Stomach (tissue), 9 donors: ENCODE measurements around the gene TSPO2. TPM values are rescaled to one million over a fixed set of nuclear protein-coding genes. Genes with fewer than 3 reads are reported as not detected.
A peak's percentile ranks its signal among the peaks of the same experiment; 100 is the strongest.

Experiments used
- DNase-seq, 2 donors: peaks; one replicate each; pipeline versions ENCODE4 v3.0.0 to v3.0.0-alpha.2; 2013 to 2019
- H3K27ac ChIP-seq, 5 donors: fragments of 200-600 bp in 4 of 5; sonication (generic) in 4 of 5; one replicate each; pipeline ENCODE4 v1.5.1; 2013 to 2019; ENCODE audit warnings: mild to moderate bottlenecking in 1 of 5, moderate library complexity in 1 of 5
- H3K27me3 ChIP-seq, 3 donors: fragments of 200-600 bp; sonication (generic); one replicate each; pipeline ENCODE4 v1.5.1; 2017 to 2019; ENCODE audit warnings: mixed run types in 1 of 3
- H3K36me3 ChIP-seq, 4 donors: fragments of 200-600 bp; sonication (generic); 1 replicate in 3 of 4; 2 replicates in 1 of 4; pipeline ENCODE4 v1.5.1; 2016 to 2019
- H3K4me1 ChIP-seq, 4 donors: fragments of 200-600 bp; sonication (generic); one replicate each; pipeline ENCODE4 v1.5.1; 2016 to 2019
- H3K4me3 ChIP-seq, 4 donors: fragments of 200-600 bp; sonication (generic) in 3 of 4; one replicate each; pipeline ENCODE4 v1.5.1; 2016 to 2019; ENCODE audit warnings: mild to moderate bottlenecking in 1 of 4
- H3K9me3 ChIP-seq, 4 donors: fragments of 200-600 bp; sonication (generic); one replicate each; pipeline ENCODE4 v1.5.1; 2016 to 2019
- EP300 ChIP-seq: sonication (generic); formaldehyde crosslinking; IDR thresholded peaks from one replicate; pipeline ENCODE4 v1.6.1; 2017; ENCODE audit warnings: antibody characterized with exemption
- POLR2A ChIP-seq, 4 donors: fragments of 450-650 bp; IDR thresholded peaks; one replicate each; pipeline ENCODE4 v1.6.1; 2016; ENCODE audit warnings: antibody characterized with exemption in 4 of 4, control low read depth in 2 of 4, mild to moderate bottlenecking in 1 of 4, moderate library complexity in 1 of 4
- POLR2AphosphoS5 ChIP-seq, 3 donors: sonication (generic); formaldehyde crosslinking; IDR thresholded peaks; one replicate each; pipeline ENCODE4 v1.6.1; 2016; ENCODE audit warnings: antibody characterized with exemption in 3 of 3
- WGBS, 5 donors: extraction: QIAGEN DNeasy Blood & Tissue Kit in 3 of 5; methylation state at CpG; one replicate each; pipeline versions ENCODE4 v1.1.5 to v1.1.7; 2013 to 2018; 5-methylcytosine and 5-hydroxymethylcytosine counted together
- intact Hi-C: fragments of 100-400 bp; cut with DNase I; formaldehyde crosslinking; loops from one replicate; pipeline ENCODE4 v1.15.1; 2023; ENCODE audit warnings: low total_unique reads
- polyA plus RNA-seq, 3 donors: library from polyadenylated mRNA; stranded (reverse); fragments of 200-250 nt; gene quantifications; one replicate each; pipeline ENCODE4 v1.2.3, GENCODE V29; 2013
- total RNA-seq, 5 donors: library from RNA; depleted of rRNA; stranded (reverse); fragments of >200 nt; gene quantifications; one replicate each; pipeline versions ENCODE4 v1.1.0 to v1.2.3, GENCODE V29; 2014 to 2016
- TF ChIP-seq, protein P1 (sequence below), 7 experiments: fragments of 450-650 bp in 4 of 7; fragments of 200-600 bp in 3 of 7; sonication (generic) in 3 of 7; IDR thresholded peaks; one replicate each; pipeline ENCODE4 v1.5.1; 2016 to 2019; ENCODE audit warnings: antibody characterized with exemption in 7 of 7, control low read depth in 2 of 7, mild to moderate bottlenecking in 1 of 7
- donor health status: healthy with polysubstance abuse.
- donor health status: Bipolar disorder and iron deficiency.
- donor health status: healthy.

Gene TSPO2
- total and polyA plus RNA-seq, 8 donors, result 0.15 to 1.4 (median 0.92) TPM; not detected in 5

- DNase-seq, result no peak
- no peak overlapping the region for H3K27ac ChIP-seq
- 36 to 62% (median 52%) methylated on average over 5 of the region's 5 CpGs for WGBS, 5 donors
- H3K27me3 ChIP-seq, result no peaks in the 10 kb centered on the region
- no peak overlapping the region for H3K4me3 ChIP-seq
- peaks cover 14 to 70% (median 35%) of the 10 kb centered on the region in 4 donors for H3K4me1 ChIP-seq
- intact Hi-C loops, result no loop called here
- H3K9me3 ChIP-seq, result no peaks in the 10 kb centered on the region
- no peak for TF ChIP-seq EP300
- TF ChIP-seq, protein P1, sequence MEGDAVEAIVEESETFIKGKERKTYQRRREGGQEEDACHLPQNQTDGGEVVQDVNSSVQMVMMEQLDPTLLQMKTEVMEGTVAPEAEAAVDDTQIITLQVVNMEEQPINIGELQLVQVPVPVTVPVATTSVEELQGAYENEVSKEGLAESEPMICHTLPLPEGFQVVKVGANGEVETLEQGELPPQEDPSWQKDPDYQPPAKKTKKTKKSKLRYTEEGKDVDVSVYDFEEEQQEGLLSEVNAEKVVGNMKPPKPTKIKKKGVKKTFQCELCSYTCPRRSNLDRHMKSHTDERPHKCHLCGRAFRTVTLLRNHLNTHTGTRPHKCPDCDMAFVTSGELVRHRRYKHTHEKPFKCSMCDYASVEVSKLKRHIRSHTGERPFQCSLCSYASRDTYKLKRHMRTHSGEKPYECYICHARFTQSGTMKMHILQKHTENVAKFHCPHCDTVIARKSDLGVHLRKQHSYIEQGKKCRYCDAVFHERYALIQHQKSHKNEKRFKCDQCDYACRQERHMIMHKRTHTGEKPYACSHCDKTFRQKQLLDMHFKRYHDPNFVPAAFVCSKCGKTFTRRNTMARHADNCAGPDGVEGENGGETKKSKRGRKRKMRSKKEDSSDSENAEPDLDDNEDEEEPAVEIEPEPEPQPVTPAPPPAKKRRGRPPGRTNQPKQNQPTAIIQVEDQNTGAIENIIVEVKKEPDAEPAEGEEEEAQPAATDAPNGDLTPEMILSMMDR (IDR thresholded peaks at IDR 0.05), result no peak
- TF ChIP-seq POLR2A (IDR thresholded peaks at IDR 0.05), result no peak
- TF ChIP-seq POLR2AphosphoS5 (IDR thresholded peaks at IDR 0.05), result no peak
- no peaks in the 10 kb centered on the region for H3K36me3 ChIP-seq
Observed at GRCh38 chr6:41045664-41046063, 3.4 kb downstream of the TSPO2 start.

DNA sequence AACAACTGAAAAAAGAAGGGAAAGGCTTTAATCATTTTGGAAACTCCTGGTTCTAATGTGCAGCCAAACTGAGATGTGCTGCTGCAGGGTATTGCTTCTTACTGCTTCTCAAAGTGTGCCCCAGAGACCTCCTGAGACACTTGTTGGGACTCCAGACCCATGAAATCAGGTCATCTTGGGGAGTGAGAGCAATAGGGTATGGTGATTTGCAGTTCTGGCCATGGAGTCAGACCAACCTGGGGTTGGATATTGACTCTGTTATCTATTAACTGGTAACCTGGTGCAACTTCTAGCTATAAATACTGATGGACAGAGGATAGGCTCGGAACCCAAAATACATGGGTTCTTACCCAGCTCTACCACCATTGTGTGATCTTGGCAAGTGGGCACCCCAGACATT is 3.8 kb downstream of the TSPO2 start:
- TF ChIP-seq POLR2A (IDR thresholded peaks at IDR 0.05), result no peak

GRCh38 chr6:41047306-41047705 is 5.0 kb downstream of the TSPO2 start:
- no peak for DNase-seq
- peak overlapping the region in 3 of 5 donors; percentile 39 to 69 (median 45) for H3K27ac ChIP-seq
- no peaks in the 10 kb centered on the region for H3K36me3 ChIP-seq
- intact Hi-C loops, result no loop called here
- 87 to 100% (median 94%) methylated on average over 2 of the region's 2 CpGs for WGBS, 5 donors
- H3K27me3 ChIP-seq, result no peaks in the 10 kb centered on the region
- no peaks in the 10 kb centered on the region for H3K9me3 ChIP-seq
- no peak overlapping the region for H3K4me3 ChIP-seq
- TF ChIP-seq POLR2AphosphoS5 (IDR thresholded peaks at IDR 0.05), result no peak
- TF ChIP-seq POLR2A (IDR thresholded peaks at IDR 0.05), result no peak
- TF ChIP-seq, protein P1 (IDR thresholded peaks at IDR 0.05), result no peak
- no peak for TF ChIP-seq EP300
- peaks cover 14 to 70% (median 39%) of the 10 kb centered on the region in 4 donors for H3K4me1 ChIP-seq

More for the DNA sequence above, 3.8 kb downstream of the TSPO2 start:
- Histone ChIP-seq H3K36me3 (no peaks in the 10 kb centered on the region), H3K4me1 (peaks cover 14 to 70% (median 33%) of the 10 kb centered on the region in 4 donors), H3K4me3 (no peak overlapping the region), H3K9me3 (no peaks in the 10 kb centered on the region), H3K27ac (no peak overlapping the region), H3K27me3 (no peaks in the 10 kb centered on the region)
- DNase-seq, result no peak
- intact Hi-C loops, result no loop called here
- 65 to 96% (median 75%) methylated on average over 1 of the region's 1 CpG for WGBS, 5 donors

DNA sequence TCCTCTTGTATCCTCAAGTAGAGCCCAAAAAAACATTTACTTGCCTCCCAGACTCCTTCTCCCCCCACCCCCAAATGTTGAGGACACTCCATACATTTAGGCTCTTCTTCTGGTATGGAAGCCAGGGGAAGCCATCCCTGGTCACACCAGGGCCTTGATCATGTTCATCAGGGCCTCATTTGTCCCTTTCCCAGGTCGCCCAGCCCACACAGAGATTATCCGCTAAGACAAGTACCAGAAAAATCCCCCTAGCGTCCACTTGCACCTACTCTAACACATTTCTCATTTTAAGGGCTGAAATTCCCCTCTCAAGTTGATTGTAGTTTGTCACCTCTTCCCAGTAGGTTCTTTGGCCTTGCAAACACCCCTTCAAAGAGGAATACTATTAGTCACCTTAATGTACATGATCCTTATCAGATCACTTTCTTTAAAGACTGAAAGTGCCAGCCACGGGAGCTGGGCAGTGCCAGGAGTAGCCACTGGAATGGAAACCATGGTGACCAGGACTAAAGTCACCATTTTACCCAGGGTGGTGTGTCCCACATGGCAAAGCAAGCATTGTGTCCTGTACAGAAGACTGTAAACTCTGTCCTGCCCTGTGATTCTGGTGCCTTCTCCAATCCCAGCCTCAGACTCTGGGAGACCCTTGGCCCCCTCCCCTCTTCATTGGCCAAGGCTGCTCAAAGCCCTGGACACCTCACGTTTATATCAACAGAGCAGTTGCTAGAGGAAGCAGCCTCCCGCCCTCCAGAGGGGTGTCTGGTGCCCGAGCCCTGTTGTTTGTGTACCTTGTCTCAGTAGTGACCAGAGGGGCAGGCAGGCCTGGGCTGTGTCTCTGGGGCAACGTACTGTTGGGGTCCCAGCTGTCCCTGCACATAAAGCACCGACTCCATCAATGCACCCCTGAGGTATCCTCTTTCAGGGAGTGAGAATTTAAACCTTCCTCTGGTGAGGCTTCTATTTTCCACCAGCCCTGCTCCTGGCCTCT is 5.8 kb downstream of the TSPO2 start:
- Histone ChIP-seq H3K4me3 (no peak overlapping the region), H3K36me3 (no peaks in the 10 kb centered on the region), H3K27ac (peak overlapping the region; percentile 12 to 69 (median 43)), H3K27me3 (no peaks in the 10 kb centered on the region), H3K4me1 (peaks cover 15 to 70% (median 40%) of the 10 kb centered on the region in 4 donors), H3K9me3 (no peaks in the 10 kb centered on the region)
- 53 to 61% (median 57%) methylated on average over 9 of the region's 9 CpGs for WGBS, 5 donors
- peak; percentile 49 to 63 for DNase-seq
- intact Hi-C loops, result no loop called here
- peak in 1 of 3 donors; percentile 21 for TF ChIP-seq POLR2AphosphoS5 (IDR thresholded peaks at IDR 0.05)
- TF ChIP-seq, protein P1 (IDR thresholded peaks at IDR 0.05), result no peak
